T-cell (primary cell): ENCODE results near the gene RASL11B. TPM values are rescaled to one million over a fixed set of nuclear protein-coding genes. Genes with fewer than 3 reads are reported as not detected.

Experiments
- ATAC-seq, 4 experiments: fragments of 200-7000 bp in 3 of 4; fragments of 150-1000 bp in 1 of 4; cut with Tn5 transposase; replicated peaks in 1 of 4; 1 replicate in 3 of 4; 2 replicates in 1 of 4; pipeline ENCODE4 v1.10.0; 2021; ENCODE audit warnings: moderate library complexity in 3 of 4, mild to moderate bottlenecking in 2 of 4, moderate number of reproducible peaks in 1 of 4
- CTCF ChIA-PET, 2 donors: fragments of 300-600 bp; sonication (Branson Sonifier 250); formaldehyde crosslinking; loops; one replicate each; lab custom pipeline; 2022; ENCODE audit warnings: antibody characterized with exemption in 2 of 2; lab: Charles Lee
- POLR2A ChIA-PET, 2 donors: fragments of 300-600 bp; sonication (Branson Sonifier 250); formaldehyde crosslinking; loops; one replicate each; lab custom pipeline; 2022; ENCODE audit warnings: antibody characterized with exemption in 2 of 2; lab: Charles Lee
- DNase-seq, 35 experiments: peaks; one replicate each; pipeline versions ENCODE4 v3.0.0 to v3.0.0-alpha.2; 2013 to 2023
- H3K27ac ChIP-seq: one replicate; pipeline ENCODE4 v1.5.1; 2013; ENCODE audit warnings: low read length
- H3K27me3 ChIP-seq, 2 experiments: replicated peaks in 1 of 2; 1 replicate in 1 of 2; 2 replicates in 1 of 2; pipeline versions ENCODE4 v1.6.1 to v1.7.0; 2013; ENCODE audit warnings: low read length in 1 of 2, mixed read lengths in 1 of 2; ENCODE audit not compliant: control insufficient read depth in 2 of 2, insufficient read depth in 2 of 2; ENCODE audit errors: extremely low read depth in 1 of 2
- H3K36me3 ChIP-seq, 2 donors: 1 replicate in 1 of 2; 2 replicates in 1 of 2; pipeline versions ENCODE4 v1.6.1 to v1.7.0; 2013; ENCODE audit warnings: low read length in 1 of 2; ENCODE audit not compliant: control insufficient read depth in 2 of 2, insufficient read depth in 1 of 2; ENCODE audit errors: extremely low read depth in 1 of 2
- H3K4me1 ChIP-seq, 2 experiments: 1 replicate in 1 of 2; 2 replicates in 1 of 2; pipeline versions ENCODE4 v1.6.1 to v1.7.0; 2013; ENCODE audit warnings: low read length in 2 of 2, mixed read lengths in 1 of 2; ENCODE audit not compliant: insufficient read depth in 2 of 2, control insufficient read depth in 1 of 2; ENCODE audit errors: extremely low read depth in 1 of 2
- H3K4me3 ChIP-seq, 2 donors: 1 replicate in 1 of 2; 2 replicates in 1 of 2; pipeline versions ENCODE4 v1.5.1 to v1.7.0; 2013; ENCODE audit warnings: mild to moderate bottlenecking in 2 of 2, low read length in 1 of 2, moderate library complexity in 1 of 2; ENCODE audit not compliant: control insufficient read depth in 1 of 2; ENCODE audit errors: extremely low read depth in 1 of 2
- H3K9me3 ChIP-seq: 2 replicates; pipeline ENCODE4 v1.7.0; 2013
- H3K27ac Mint-ChIP-seq, 2 donors: one replicate each; pipeline ENCODE4 v1.8.0; 2020 to 2021; ENCODE audit warnings: mild to moderate bottlenecking in 2 of 2, mixed read lengths in 2 of 2
- H3K27me3 Mint-ChIP-seq, 2 donors: one replicate each; pipeline ENCODE4 v1.8.0; 2021 to 2022; ENCODE audit warnings: mixed read lengths in 2 of 2
- H3K36me3 Mint-ChIP-seq: one replicate; pipeline ENCODE4 v1.8.0; 2021; ENCODE audit warnings: mixed read lengths
- H3K4me1 Mint-ChIP-seq, 3 donors: one replicate each; pipeline ENCODE4 v1.8.0; 2020 to 2022; ENCODE audit warnings: mixed read lengths in 3 of 3, mild to moderate bottlenecking in 1 of 3
- H3K4me3 Mint-ChIP-seq, 3 donors: one replicate each; pipeline ENCODE4 v1.8.0; 2020 to 2022; ENCODE audit warnings: mild to moderate bottlenecking in 3 of 3, mixed read lengths in 3 of 3, moderate library complexity in 3 of 3
- H3K9me3 Mint-ChIP-seq, 3 donors: one replicate each; pipeline ENCODE4 v1.8.0; 2020 to 2022; ENCODE audit warnings: mixed read lengths in 3 of 3
- WGBS: methylation state at CpG from one replicate; pipeline ENCODE4 v1.1.5; 2013; ENCODE audit warnings: missing lambda C conversion rate; ENCODE audit not compliant: insufficient coverage; 5-methylcytosine and 5-hydroxymethylcytosine counted together
- total RNA-seq, 35 experiments: library from RNA in 6 of 35; stranded (reverse) in 6 of 35; fragments of 120-200 nt in 1 of 35; gene quantifications; one replicate each; pipeline versions ENCODE4 v1.2.1 to v1.2.4 and lab custom pipeline; 2013 to 2026

Gene RASL11B
- total RNA-seq, 5 donors from 2014 or later (not counting 1 experiment from before 2014, with no cell fraction given), result 0.32 to 0.72 (median 0.39) TPM; not detected in 1

DNA sequence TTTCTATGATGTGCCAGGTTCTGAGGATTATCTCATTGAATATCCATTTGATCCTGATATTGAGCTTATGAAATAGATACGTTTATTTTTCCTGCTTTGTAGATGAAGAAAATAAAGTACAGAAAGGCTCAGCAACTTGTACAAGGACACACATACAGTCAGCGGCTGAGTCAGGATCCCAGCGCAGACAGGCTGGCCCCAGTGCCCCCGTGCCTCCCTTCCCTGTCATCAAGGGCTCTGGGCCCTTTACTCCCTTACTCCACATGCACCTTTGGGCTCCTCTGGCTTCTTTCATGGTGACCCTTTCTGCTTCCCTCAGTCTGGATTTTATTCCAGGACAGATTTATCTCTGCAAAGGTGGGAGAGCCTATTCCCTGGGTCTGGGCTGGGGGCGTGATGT, 12.8 kb downstream of the RASL11B start:
- Histone ChIP-seq H3K4me1 (peaks cover 0 to 9% of the 10 kb centered on the region in 2 experiments), H3K9me3 (no peaks in the 10 kb centered on the region), H3K36me3 (peaks cover 0 to 2% of the 10 kb centered on the region in 2 donors), H3K27ac (no peak overlapping the region), H3K27me3 (no peaks in the 10 kb centered on the region), H3K4me3 (no peak overlapping the region)
- ChIA-PET POLR2A (no interaction called here), CTCF (interaction anchor here in 1 of 2 donors (0.6 kb wide), 1 partner anchor 19 kb away, joined by 3 read pairs; no protein-coding TSS in a partner anchor)
- Mint-ChIP-seq H3K36me3 (peaks cover 52% of the 10 kb centered on the region), H3K27me3 (no peaks in the 10 kb centered on the region), H3K4me3 (no peak overlapping the region), H3K27ac (no peak overlapping the region), H3K9me3 (no peaks in the 10 kb centered on the region), H3K4me1 (peaks cover 7 to 13% (median 9%) of the 10 kb centered on the region in 3 donors)
- DNase-seq (no peak), ATAC-seq (no peak)
- 100% methylated on average over 3 of the region's 5 CpGs for WGBS

DNA sequence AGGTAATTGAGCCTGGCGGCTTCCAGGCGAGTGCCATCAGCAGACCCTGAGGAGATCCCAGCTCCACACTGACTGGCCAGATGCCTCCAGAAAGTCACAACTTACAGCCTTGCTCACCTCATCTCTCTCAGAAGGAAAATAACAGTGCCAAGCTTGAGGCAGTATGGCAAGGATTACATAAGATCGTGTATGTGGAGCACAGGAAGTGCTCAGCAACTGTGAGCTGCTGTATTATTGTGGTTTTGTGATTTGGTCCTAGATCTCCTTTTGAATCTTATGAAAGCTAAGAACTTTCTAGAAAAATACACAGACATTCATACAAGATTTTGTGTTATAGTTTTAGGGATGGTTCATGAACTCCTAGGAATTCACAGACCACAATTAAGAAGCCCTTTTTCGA, 14.0 kb downstream of the RASL11B start:
- no peak overlapping the region for H3K4me3 ChIP-seq
- H3K27me3 ChIP-seq, result no peaks in the 10 kb centered on the region
- WGBS, result 100% methylated on average over 1 of the region's 4 CpGs
- Mint-ChIP-seq H3K4me1 (peaks cover 7 to 13% (median 9%) of the 10 kb centered on the region in 3 donors), H3K27ac (no peak overlapping the region), H3K4me3 (no peak overlapping the region), H3K9me3 (no peaks in the 10 kb centered on the region), H3K36me3 (peaks cover 47% of the 10 kb centered on the region), H3K27me3 (no peaks in the 10 kb centered on the region)
- ATAC-seq, result peak in 1 of 4 experiments; percentile 48
- no peak overlapping the region for H3K27ac ChIP-seq
- ChIA-PET CTCF (interaction anchor here in 1 of 2 donors (0.8 kb wide), 1 partner anchor 110 kb away, joined by 3 read pairs; no protein-coding TSS in a partner anchor), POLR2A (no interaction called here)
- no peaks in the 10 kb centered on the region for H3K9me3 ChIP-seq
- H3K36me3 ChIP-seq, result peaks cover 0 to 2% of the 10 kb centered on the region in 2 donors
- H3K4me1 ChIP-seq, result peaks cover 0 to 9% of the 10 kb centered on the region in 2 experiments
- DNase-seq, result peak in 1 of 35 experiments; percentile 7

DNA sequence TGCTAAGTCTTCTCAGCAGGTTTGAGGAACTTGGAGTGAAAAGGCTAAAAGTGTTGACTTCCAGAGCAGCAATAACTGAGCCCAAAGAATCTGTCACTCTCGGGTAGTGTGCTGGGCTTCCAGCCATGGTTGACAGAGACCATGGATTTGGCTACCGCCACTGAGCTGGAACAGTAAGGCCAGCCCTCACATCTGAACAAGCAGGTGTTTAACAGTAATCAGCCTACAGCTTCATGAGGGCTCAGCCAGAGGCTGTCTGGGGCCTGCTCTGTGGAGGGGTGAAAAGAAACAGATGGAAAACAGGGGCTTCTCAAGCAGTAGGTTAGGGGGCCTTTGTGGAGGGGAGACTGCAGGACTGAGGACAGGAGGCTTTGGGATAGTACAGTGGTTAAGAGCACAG, 14.9 kb downstream of the RASL11B start:
- H3K9me3 ChIP-seq, result no peaks in the 10 kb centered on the region
- H3K4me3 ChIP-seq, result no peak overlapping the region
- H3K27ac ChIP-seq, result no peak overlapping the region
- POLR2A ChIA-PET, result no interaction called here
- 100% methylated on average over 2 of the region's 2 CpGs for WGBS
- CTCF ChIA-PET, result no interaction called here
- H3K27me3 Mint-ChIP-seq, result no peaks in the 10 kb centered on the region
- peaks cover 0 to 2% of the 10 kb centered on the region in 2 donors for H3K36me3 ChIP-seq
- no peak overlapping the region for H3K4me3 Mint-ChIP-seq
- H3K27ac Mint-ChIP-seq, result no peak overlapping the region
- peaks cover 7 to 13% (median 9%) of the 10 kb centered on the region in 3 donors for H3K4me1 Mint-ChIP-seq
- peaks cover 0 to 9% of the 10 kb centered on the region in 2 experiments for H3K4me1 ChIP-seq
- no peaks in the 10 kb centered on the region for H3K27me3 ChIP-seq
- no peaks in the 10 kb centered on the region for H3K9me3 Mint-ChIP-seq
- H3K36me3 Mint-ChIP-seq, result peaks cover 50% of the 10 kb centered on the region
- ATAC-seq (no peak), DNase-seq (no peak)

DNA sequence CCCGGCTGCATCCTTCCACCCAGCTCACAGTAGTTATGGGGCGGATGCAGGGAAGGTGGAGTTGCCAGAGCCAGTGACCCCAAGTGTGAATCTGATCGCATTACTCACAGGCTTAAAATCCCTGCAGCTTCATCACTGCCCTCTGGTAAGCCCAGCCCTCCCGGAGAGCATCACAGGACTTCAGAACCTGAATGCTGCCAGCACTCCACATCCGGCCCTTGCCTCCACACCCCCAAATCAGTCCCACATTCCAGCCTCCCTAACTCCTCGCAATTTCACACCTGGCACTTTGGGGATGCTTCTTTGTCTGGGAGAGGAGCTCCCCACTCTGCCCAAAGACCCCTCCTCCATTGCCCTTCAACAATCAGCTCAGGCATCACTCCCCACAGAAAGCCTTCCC, 15.6 kb downstream of the RASL11B start:
- H3K4me1 Mint-ChIP-seq, result peaks cover 7 to 13% (median 9%) of the 10 kb centered on the region in 3 donors
- peaks cover 0 to 9% of the 10 kb centered on the region in 2 experiments for H3K4me1 ChIP-seq
- WGBS, result 98% methylated on average over 6 of the region's 6 CpGs
- DNase-seq, result no peak
- H3K27ac Mint-ChIP-seq, result no peak overlapping the region
- no peak overlapping the region for H3K4me3 Mint-ChIP-seq
- no peak overlapping the region for H3K27ac ChIP-seq
- ChIA-PET POLR2A (no interaction called here), CTCF (no interaction called here)
- no peaks in the 10 kb centered on the region for H3K9me3 ChIP-seq
- no peak for ATAC-seq
- H3K9me3 Mint-ChIP-seq, result no peaks in the 10 kb centered on the region
- H3K36me3 Mint-ChIP-seq, result peaks cover 51% of the 10 kb centered on the region
- no peak overlapping the region for H3K4me3 ChIP-seq
- no peaks in the 10 kb centered on the region for H3K27me3 ChIP-seq
- H3K27me3 Mint-ChIP-seq, result no peaks in the 10 kb centered on the region
- H3K36me3 ChIP-seq, result peaks cover 0 to 2% of the 10 kb centered on the region in 2 donors

DNA sequence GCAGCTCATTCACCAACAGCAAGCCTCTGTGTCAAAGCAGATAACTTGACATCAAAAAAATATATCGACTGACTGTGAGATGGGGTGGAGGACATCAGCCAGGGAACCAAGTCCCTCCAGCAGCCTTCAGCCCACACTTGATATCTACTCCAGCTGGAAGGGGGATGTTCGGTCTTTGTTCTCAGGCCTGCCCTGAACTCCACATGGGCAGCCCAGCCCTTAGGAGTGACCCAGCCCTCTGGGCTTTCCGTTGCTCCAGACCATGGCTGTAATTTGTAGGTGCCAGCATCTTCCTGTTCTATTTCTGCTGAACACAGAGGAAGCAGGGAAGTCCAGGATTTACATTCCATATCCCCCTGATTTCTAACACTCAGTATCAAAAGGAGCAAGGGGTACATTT, 17.4 kb downstream of the RASL11B start:
- Histone ChIP-seq H3K36me3 (peaks cover 0 to 2% of the 10 kb centered on the region in 2 donors), H3K4me3 (no peak overlapping the region), H3K27ac (no peak overlapping the region), H3K9me3 (no peaks in the 10 kb centered on the region), H3K27me3 (no peaks in the 10 kb centered on the region), H3K4me1 (peaks cover 0 to 9% of the 10 kb centered on the region in 2 experiments)
- DNase-seq (no peak), ATAC-seq (no peak)
- Mint-ChIP-seq H3K4me1 (peaks cover 7 to 13% (median 9%) of the 10 kb centered on the region in 3 donors), H3K27ac (no peak overlapping the region), H3K27me3 (no peaks in the 10 kb centered on the region), H3K36me3 (peaks cover 49% of the 10 kb centered on the region), H3K9me3 (no peaks in the 10 kb centered on the region), H3K4me3 (no peak overlapping the region)
- CTCF ChIA-PET, result no interaction called here
- whole genome bisulfite sequencing, result no CpG with 5 or more reads among the region's 3 CpGs
- POLR2A ChIA-PET, result no interaction called here

DNA sequence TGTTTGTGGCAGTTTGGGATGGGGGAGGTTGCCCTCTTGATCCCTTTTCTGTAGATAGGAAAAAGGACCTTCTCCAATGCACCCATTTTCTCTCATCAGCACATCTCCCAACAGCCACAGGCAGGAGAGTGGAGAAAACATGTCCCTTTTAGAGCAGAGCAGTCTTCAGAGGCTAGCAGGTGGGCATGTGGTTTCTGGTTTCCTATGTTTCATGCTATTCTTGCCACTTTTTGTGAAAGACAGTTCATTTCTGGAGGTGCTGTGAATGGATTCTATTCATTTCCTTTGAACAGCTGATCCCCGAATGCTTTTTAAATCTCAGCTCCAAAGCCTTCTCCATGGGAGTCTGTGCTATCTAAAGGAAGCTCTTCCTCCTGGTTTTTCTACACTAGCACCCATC, 18.9 kb downstream of the RASL11B start:
- POLR2A ChIA-PET, result no interaction called here
- Mint-ChIP-seq H3K9me3 (no peaks in the 10 kb centered on the region), H3K27ac (no peak overlapping the region), H3K4me1 (peaks cover 4 to 12% (median 7%) of the 10 kb centered on the region in 3 donors), H3K4me3 (no peak overlapping the region), H3K36me3 (peaks cover 48% of the 10 kb centered on the region), H3K27me3 (no peaks in the 10 kb centered on the region)
- DNase-seq, result no peak
- no peaks in the 10 kb centered on the region for H3K27me3 ChIP-seq
- H3K36me3 ChIP-seq, result no peaks in the 10 kb centered on the region
- CTCF ChIA-PET, result no interaction called here
- H3K4me3 ChIP-seq, result no peak overlapping the region
- H3K27ac ChIP-seq, result no peak overlapping the region
- WGBS, result no CpG with 5 or more reads among the region's 1 CpG
- H3K9me3 ChIP-seq, result no peaks in the 10 kb centered on the region
- ATAC-seq, result no peak
- peaks cover 0 to 7% of the 10 kb centered on the region in 2 experiments for H3K4me1 ChIP-seq
